Activated naive CD4-positive, alpha-beta T cell treated with Interleukin-2 at 50 U/mL for 16 hours (primary cell): ENCODE results near the gene RNF217.
"Not testable (repeated sequence)": the region's sequence is repeated elsewhere in the genome, so short reads cannot be mapped to it uniquely, and the experiment has no call there.

Experiments
- DNase-seq: peaks from one replicate; pipeline ENCODE4 v3.0.0-alpha.2; 2020

RNF217 gene

GRCh38 chr6:125102891-125103290 lies 140.7 kb downstream of the RNF217 start:
- DNase-seq: no peak

DNA sequence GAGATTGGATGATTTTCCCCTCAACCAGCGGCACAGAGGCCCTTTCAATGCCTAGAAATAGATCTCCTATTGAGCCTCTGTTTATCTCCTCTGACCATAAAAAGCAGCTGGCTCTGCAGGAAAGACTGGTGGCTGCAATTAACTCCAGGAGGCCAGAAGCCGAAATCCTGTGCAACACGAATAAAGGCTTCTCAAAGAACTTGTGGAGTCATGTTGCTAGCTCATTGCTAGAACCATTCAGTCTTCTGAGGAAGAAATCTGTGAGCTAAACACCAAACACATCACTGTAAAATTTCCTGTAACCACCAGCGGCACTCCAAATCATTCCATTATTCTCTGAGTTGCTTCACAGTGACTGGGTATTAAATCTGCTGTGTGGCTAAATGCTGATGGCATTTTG lies 142.2 kb downstream of the RNF217 start:
- no peak for DNase-seq

DNA sequence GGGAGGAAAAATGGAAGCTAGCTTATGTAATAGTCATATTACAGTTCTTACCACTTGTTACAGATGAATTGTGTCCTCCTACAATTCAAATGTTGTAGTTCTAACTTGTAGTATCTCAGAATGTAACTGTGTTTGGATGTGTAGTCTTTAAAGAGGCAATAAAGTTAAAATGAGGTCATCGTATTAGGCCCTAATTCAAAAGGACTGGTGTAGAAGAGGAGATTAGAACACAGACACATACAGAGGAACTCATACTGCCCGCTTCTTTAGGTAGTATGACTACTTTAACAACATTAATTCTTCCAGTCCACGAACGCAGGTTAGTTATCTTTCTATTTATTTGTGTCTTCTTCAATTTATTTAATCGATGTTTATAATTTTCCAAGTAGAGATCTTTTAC lies 144.8 kb downstream of the RNF217 start:
- no peak for DNase-seq

GRCh38 chr6:125107896-125108295 lies 145.7 kb downstream of the RNF217 start:
- no peak for DNase-seq

GRCh38 chr6:125110056-125110455 lies 147.8 kb downstream of the RNF217 start:
- DNase-seq: no peak

DNA sequence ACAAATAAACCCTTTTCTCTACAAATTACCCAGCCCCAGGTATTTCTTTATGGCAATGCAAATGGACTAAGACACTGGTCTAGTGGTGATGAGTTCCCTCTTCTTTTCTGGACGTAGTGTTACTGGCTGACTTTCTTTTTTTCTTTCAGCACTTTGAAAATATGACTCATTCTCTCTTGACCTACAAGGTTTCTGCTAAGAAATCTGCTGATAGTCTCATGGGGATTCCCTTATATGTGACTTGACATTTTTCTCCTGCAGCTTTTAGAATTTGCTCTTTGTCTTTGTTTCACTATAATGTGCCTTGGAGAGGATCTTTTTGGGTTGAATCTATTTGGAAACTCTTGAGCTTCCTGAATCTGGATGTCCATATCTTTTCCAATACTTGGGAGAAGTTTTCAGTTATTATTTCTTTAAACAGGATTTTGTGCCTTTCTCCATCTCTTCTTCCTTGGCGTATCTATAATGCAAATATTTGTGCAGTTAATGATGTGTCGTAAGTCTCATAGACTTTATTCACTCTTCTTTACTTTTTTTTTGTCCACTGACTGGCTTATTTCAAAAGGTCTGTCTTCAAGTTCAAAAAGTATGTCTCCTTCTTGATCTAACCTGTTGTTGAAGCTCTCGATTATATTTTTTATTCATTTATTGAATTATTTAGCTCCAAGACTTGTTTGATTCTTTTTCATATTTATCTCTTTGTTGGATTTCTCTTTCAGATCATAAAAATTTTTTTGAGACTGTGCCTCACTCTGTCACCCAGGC lies 149.2 kb downstream of the RNF217 start:
- no peak for DNase-seq

DNA sequence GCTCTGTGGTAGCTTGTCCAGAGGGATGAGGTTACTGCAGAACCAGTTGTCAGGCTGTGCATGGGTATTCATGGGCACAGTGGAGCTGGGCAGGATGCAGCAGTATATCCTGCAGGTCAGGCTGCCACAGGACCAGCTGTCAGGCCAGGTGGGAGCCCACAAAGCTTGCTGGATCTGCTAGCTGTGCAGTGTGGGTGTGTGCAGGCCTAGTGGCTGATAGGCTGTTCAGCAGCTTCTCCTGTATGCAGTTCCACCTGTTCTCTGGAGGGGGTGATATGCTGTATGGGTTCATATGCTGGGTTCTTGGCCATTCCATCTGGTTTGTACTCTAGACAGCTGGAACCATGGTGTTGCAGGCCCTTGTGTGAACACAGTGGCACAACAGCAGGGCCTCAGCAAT lies 150.7 kb downstream of the RNF217 start:
- DNase-seq: no peak

DNA sequence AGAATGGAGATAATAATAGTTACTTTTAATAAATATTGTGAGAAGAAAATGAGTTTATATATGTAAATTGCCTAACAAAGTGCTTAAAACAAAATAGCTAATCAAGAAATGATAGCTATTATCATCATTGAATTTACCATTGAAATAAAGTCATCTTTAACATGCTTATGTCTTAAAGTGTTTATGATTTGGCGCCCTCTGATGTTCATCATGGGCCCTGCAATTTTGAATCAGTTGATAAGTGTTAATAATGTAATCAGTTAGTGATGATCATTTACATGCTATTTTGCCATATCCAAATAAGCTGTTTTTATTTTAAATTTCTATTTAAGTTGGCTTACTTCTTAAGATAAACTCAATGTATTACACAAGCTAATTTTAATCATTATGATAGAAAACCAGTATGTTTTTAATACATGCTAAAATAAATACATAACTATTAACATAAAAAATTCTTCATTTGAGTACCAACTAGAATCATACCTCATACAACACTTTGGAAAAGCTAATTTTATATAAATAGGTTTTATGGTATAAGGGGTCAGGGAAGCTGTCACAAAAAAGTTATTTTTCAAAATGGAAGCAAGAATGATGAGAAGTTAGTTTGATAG lies 152.1 kb downstream of the RNF217 start:
- DNase-seq: peak; percentile 43

- DNase-seq: no peak
Observed at GRCh38 chr6:125116170-125116569, 153.9 kb downstream of the RNF217 start.

DNA sequence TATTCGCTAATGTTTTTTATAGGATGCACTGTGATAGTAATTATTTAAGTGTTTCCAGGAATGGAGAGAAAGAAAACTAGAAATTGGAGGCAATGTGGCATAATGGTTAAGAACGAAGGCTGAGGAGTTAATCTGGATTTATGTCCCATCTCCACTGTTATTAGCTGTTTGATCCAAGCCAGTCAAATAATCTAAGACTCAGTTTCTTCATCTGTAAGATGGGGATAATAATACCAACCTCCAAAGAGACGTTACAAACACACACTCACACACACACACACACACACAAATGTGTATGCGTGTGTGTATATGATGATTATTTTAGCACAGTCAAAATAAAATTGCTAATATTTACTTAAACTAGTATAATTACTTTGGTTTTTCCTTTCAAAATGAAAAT lies 154.5 kb downstream of the RNF217 start:
- no peak for DNase-seq

GRCh38 chr6:125117818-125118217 lies 155.6 kb downstream of the RNF217 start:
- no peak for DNase-seq

DNA sequence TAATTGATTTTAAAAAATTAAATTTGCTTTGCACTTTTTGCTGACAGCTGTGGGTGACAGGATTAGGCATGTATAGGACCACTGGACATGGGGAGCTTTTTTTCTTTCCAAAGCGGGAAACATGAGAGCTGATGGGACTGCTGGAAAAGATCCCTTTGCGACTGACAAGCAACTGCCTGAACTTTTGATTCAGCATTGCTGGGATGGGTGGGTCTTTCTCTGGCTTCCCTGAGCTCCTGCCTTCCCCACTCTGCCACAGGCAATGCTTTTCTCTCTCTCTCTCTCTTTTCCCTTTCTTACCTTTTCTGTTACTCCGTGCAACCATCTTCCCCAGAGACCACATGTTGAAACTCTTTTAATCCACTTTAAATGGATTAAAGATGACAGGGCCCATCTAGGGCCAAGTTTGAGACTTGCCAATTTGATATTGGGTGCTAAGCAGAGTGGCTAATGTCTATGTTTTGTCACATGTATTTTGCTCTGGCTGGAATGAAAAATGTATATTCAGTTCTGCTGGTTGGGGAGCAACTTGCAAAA lies 157.9 kb downstream of the RNF217 start:
- no peak for DNase-seq

- DNase-seq: no peak
Observed at GRCh38 chr6:125121894-125122293, 159.7 kb downstream of the RNF217 start.

GRCh38 chr6:125123051-125123450 lies 160.8 kb downstream of the RNF217 start:
- DNase-seq: no peak

DNA sequence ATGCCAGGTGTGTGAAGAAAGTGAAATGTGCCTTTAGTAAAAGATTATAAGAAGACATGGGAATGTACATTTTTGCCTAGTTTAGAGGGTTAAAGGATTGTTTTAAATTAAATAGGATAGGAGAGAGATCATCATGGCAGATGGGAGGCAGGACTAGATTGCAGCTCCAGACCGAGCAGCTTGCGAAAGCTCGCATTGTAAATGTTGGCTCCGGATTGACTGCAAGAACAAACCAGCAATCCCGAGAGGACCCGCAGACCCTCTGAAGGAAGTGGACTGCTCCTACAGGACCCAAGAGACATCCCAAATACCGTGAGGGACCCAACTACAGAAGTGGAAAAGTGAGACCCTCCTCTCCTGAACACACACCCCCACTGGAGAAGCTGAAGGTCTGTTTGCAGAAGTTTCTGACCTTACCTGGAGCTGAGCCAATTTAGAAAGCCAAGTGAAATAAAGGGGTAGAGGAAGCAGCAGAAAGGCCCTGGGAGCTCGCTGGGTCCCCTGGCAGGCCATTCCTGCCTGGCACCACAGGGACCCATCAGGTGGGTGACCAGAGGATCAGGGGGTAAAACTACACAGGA lies 161.3 kb downstream of the RNF217 start:
- DNase-seq: no peak

GRCh38 chr6:125124049-125124669 lies 161.9 kb downstream of the RNF217 start:
- no peak for DNase-seq

GRCh38 chr6:125125856-125126255 lies 163.6 kb downstream of the RNF217 start:
- DNase-seq: not testable (repeated sequence)

- DNase-seq: no peak
Observed at GRCh38 chr6:125129354-125129753, 167.1 kb downstream of the RNF217 start.

DNA sequence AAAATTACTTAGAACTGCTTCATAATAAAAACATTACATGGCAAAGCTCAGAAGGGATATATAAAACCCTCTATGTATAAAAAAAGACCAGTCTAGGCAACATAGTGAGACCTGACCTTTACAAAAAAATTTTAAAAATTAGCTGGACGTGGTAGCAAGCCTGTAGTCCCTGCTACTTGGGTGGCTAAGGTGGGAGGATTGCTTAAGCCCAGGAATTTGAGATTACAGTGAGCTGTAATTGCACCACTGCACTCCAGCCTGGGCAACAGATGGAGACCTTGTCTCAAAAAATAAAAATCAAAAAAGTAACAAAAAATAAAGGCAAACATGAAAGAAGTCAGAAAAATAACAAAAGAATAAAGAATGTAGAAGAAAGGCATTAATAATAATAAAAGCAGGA lies 169.8 kb downstream of the RNF217 start:
- no peak for DNase-seq

DNA sequence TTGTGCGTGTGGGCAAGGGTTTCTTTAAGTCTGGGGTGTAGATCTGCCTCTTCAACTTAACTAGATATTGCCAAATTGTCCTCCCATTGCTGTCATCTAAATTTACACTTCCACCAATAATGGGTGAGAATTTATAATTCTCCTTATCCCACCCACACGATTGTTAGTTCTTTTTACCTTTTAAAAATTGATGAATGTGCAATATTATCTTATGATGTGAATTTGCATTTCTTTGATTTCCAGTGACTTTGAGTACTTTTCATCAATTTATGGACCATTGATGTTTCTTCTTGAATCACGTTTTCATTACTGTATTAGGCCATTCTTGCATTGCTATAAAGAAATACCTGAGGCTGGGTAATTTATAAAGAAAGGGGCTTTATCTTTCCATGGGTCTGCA lies 174.1 kb downstream of the RNF217 start:
- DNase-seq: no peak

- DNase-seq: no peak
Observed at GRCh38 chr6:125138083-125138482, 175.8 kb downstream of the RNF217 start.

GRCh38 chr6:125140808-125141207 lies 178.6 kb downstream of the RNF217 start:
- no peak for DNase-seq
